K562 (cell line): ENCODE data around the gene PPFIA1. TPM values are rescaled to one million over a fixed set of nuclear protein-coding genes. Genes with fewer than 3 reads are reported as not detected.

Experiments used
- ATAC-seq: fragments of 200-7000 bp; cut with Tn5 transposase; 3 replicates; pipeline ENCODE4 v1.9.1; 2020; ENCODE audit warnings: moderate library complexity
- BruUV-seq: library from RNA; stranded (reverse); fragments of 400-500 nt; replicated peaks from 2 replicates; lab custom pipeline; 2021; lab: Mats Ljungman, UMichigan
- CTCF ChIA-PET: fragments of 300-600 bp; formaldehyde crosslinking; extraction: SDS; loops from one replicate; lab custom pipeline; 2021; ENCODE audit warnings: low intra/inter-chr PET ratio; lab: Yijun Ruan, JAX
- POLR2A ChIA-PET: fragments of 300-600, 350-650 bp; sonication (Branson Sonifier 250); formaldehyde crosslinking; extraction: SDS; loops from one replicate; lab custom pipeline; 2021; ENCODE audit warnings: antibody characterized with exemption, inconsistent platforms; lab: Yijun Ruan, JAX
- DNase-seq, 4 experiments: peaks; one replicate each; pipeline versions ENCODE4 v3.0.0 to v3.0.0-alpha.2; 2011 to 2018; ENCODE audit warnings: low spot score in 3 of 4, mixed read lengths in 3 of 4; ENCODE audit errors: extremely low read depth in 1 of 4
- FAIRE-seq: peaks from 2 replicates; lab custom pipeline; 2011; peaks lifted over from hg19 to GRCh38; lab: Jason Lieb, UNC
- H2AFZ ChIP-seq: 2 replicates; pipeline ENCODE4 v1.6.0; 2011; ENCODE audit warnings: low read depth, low read length, control low read depth, inconsistent platforms
- H3K27ac ChIP-seq: fragments of 200-600 bp; 3 replicates; pipeline ENCODE4 v1.8.0; 2011; ENCODE audit warnings: low read depth, mild to moderate bottlenecking, control low read depth, inconsistent platforms, low read length, moderate library complexity, mixed read lengths; ENCODE audit errors: extremely low read depth
- H3K27me3 ChIP-seq, 2 experiments: fragments of 300-600 bp in 1 of 2; 2 replicates in 1 of 2; 3 replicates in 1 of 2; pipeline versions ENCODE4 v1.6.0 to v1.8.0; 2011; ENCODE audit warnings: inconsistent platforms in 2 of 2, low read length in 2 of 2, mild to moderate bottlenecking in 1 of 2, mixed read lengths in 1 of 2, moderate library complexity in 1 of 2; ENCODE audit not compliant: control insufficient read depth in 2 of 2, insufficient read depth in 2 of 2
- H3K36me3 ChIP-seq: fragments of 300-600 bp; 3 replicates; pipeline ENCODE4 v1.8.0; 2011; ENCODE audit warnings: mild to moderate bottlenecking, low read length, inconsistent platforms; ENCODE audit not compliant: control insufficient read depth, insufficient read depth
- H3K4me1 ChIP-seq, 2 experiments: fragments of 200-600 bp in 1 of 2; replicated peaks in 1 of 2; 2 replicates in 1 of 2; 3 replicates in 1 of 2; pipeline versions ENCODE4 v1.5.1 to v1.8.0; 2011; ENCODE audit warnings: inconsistent platforms in 2 of 2, low read length in 2 of 2, mild to moderate bottlenecking in 1 of 2, mixed read lengths in 1 of 2, moderate library complexity in 1 of 2; ENCODE audit not compliant: control insufficient read depth in 2 of 2, insufficient read depth in 2 of 2
- H3K4me2 ChIP-seq: 2 replicates; pipeline ENCODE4 v1.6.1; 2011; ENCODE audit warnings: low read length, control low read depth, inconsistent platforms, mixed read lengths; ENCODE audit not compliant: insufficient read depth
- H3K4me3 ChIP-seq: fragments of 200-600 bp; sonication (generic), shearing (Covaris generic); 2 replicates; pipeline ENCODE4 v1.5.1; 2016; ENCODE audit warnings: control low read depth, inconsistent platforms
- H3K79me2 ChIP-seq: fragments of 200-600 bp; 3 replicates; pipeline ENCODE4 v1.8.0; 2011; ENCODE audit warnings: low read length, inconsistent platforms; ENCODE audit not compliant: control insufficient read depth, insufficient read depth
- H3K9ac ChIP-seq, 2 experiments: 2 replicates each; pipeline versions ENCODE4 v1.6.0 to v1.6.1; 2011; ENCODE audit warnings: low read depth in 2 of 2, low read length in 2 of 2, control low read depth in 1 of 2, inconsistent platforms in 1 of 2, mild to moderate bottlenecking in 1 of 2, mixed read lengths in 1 of 2; ENCODE audit not compliant: insufficient read depth in 1 of 2
- H3K9me1 ChIP-seq: one replicate; pipeline ENCODE4 v1.6.0; 2011; ENCODE audit warnings: inconsistent platforms, mild to moderate bottlenecking, low read length, moderate library complexity; ENCODE audit not compliant: control insufficient read depth, insufficient read depth
- H3K9me3 ChIP-seq: replicated peaks from 2 replicates; pipeline ENCODE4 v1.5.1; 2011; ENCODE audit warnings: low read depth, low read length, inconsistent platforms; ENCODE audit not compliant: control insufficient read depth, insufficient read depth
- H4K20me1 ChIP-seq: replicated peaks from 2 replicates; pipeline ENCODE4 v1.6.1; 2011; ENCODE audit warnings: low read length, inconsistent platforms, mixed read lengths; ENCODE audit not compliant: control insufficient read depth, insufficient read depth
- FOS ChIP-seq: IDR thresholded peaks from 3 replicates; pipeline ENCODE4 v1.6.1; 2011; ENCODE audit not compliant: insufficient read length; ENCODE audit errors: extremely low read depth
- KLF13 ChIP-seq: fragments of 450-650 bp; IDR thresholded peaks from 2 replicates; pipeline ENCODE4 v1.6.1; 2016; ENCODE audit warnings: missing genetic modification characterization, low read depth, mild to moderate bottlenecking, missing compliant biosample characterization, moderate library complexity, borderline replicate concordance
- MAFK ChIP-seq: IDR thresholded peaks from 2 replicates; pipeline ENCODE4 v1.6.1; 2011; ENCODE audit warnings: low read length, improper control_type of control experiment
- TAF9B ChIP-seq: fragments of 450-650 bp; IDR thresholded peaks from 2 replicates; pipeline ENCODE4 v1.6.1; 2018; ENCODE audit warnings: mild to moderate bottlenecking; ENCODE audit not compliant: partially characterized antibody
- YBX1 ChIP-seq: fragments of 450-650 bp; IDR thresholded peaks from 2 replicates; pipeline ENCODE4 v1.7.1; 2016; ENCODE audit warnings: mild to moderate bottlenecking
- ZNF133 ChIP-seq: fragments of 250-450 bp; sonication (Bioruptor Pico); IDR thresholded peaks from 2 replicates; pipeline ENCODE4 v1.4.0; 2020; ENCODE audit warnings: mild to moderate bottlenecking
- ZNF644 ChIP-seq: fragments of 200-800 bp; sonication (Bioruptor generic); IDR thresholded peaks from 2 replicates; pipeline ENCODE4 v1.6.1; 2016; ENCODE audit warnings: low read depth, missing genetic modification characterization, missing compliant biosample characterization
- ZNF699 ChIP-seq: fragments of 250-450 bp; sonication (Bioruptor Pico); IDR thresholded peaks from 2 replicates; pipeline ENCODE4 v1.8.0; 2021; ENCODE audit warnings: mild to moderate bottlenecking, moderate library complexity; ENCODE audit not compliant: insufficient replicate concordance
- ZNF79 ChIP-seq: fragments of 250-450 bp; sonication (Bioruptor Pico); IDR thresholded peaks from 2 replicates; pipeline ENCODE4 v1.4.0; 2020; ENCODE audit warnings: low read depth, mild to moderate bottlenecking, moderate library complexity
- WGBS: fragments of 100-300 bp; shearing (Covaris generic); methylation state at CpG from one replicate; pipeline ENCODE4 v1.1.6; 2016; ENCODE audit warnings: low coverage, mixed read lengths; ENCODE audit not compliant: insufficient coverage; ENCODE audit errors: missing lambda C conversion rate; 5-methylcytosine and 5-hydroxymethylcytosine counted together
- in situ Hi-C: fragments of 300-500 bp; cut with MboI; formaldehyde crosslinking; loops from 4 replicates; pipeline ENCODE4 v1.15.0; 2018; ENCODE audit warnings: inconsistent platforms, mixed read lengths
- intact Hi-C: fragments of 100-400 bp; cut with micrococcal nuclease; formaldehyde crosslinking; loops from 2 replicates; pipeline ENCODE4 v1.14.2; 2022
- polyA plus RNA-seq, 8 experiments: library from polyadenylated mRNA; depleted of rRNA in 4 of 8; stranded (reverse) in 5 of 8; unstranded in 3 of 8; fragments of >200 nt; fragmentation: Nextera tagmentation in 2 of 8; fragmentation: Illumina TruSeq in 1 of 8; extraction: Ambion mirVana in 2 of 8; extraction: Trizol in 1 of 8; gene quantifications; 2 replicates each; pipeline versions ENCODE4 v1.2.1 to v1.2.3, GENCODE V29; 2011 to 2014; ENCODE audit warnings: inconsistent platforms in 1 of 8, missing spikeins in 1 of 8
- total RNA-seq, 7 experiments: library from RNA; depleted of rRNA in 6 of 7; stranded (reverse); fragments of >200 nt in 6 of 7; fragmentation: Illumina TruSeq in 2 of 7; extraction: Trizol in 2 of 7; gene quantifications; 2 replicates each; pipeline versions ENCODE4 v1.2.1 to v1.2.3, GENCODE V29; 2011 to 2021; ENCODE audit warnings: low replicate concordance in 1 of 7
- TF ChIP-seq, protein P1 (sequence below): fragments of 450-650 bp; IDR thresholded peaks from 2 replicates; pipeline ENCODE4 v1.6.1; 2016; ENCODE audit warnings: missing biosample characterization, missing genetic modification characterization
- TF ChIP-seq, protein P2 (sequence below), 2 experiments: fragments of 450-650 bp in 1 of 2; sonication (generic) in 1 of 2; formaldehyde crosslinking in 1 of 2; IDR thresholded peaks in 1 of 2; conservative IDR thresholded peaks in 1 of 2; 2 replicates each; pipeline versions ENCODE4 v1.6.1 to v1.8.1; 2016 to 2023; ENCODE audit warnings: mild to moderate bottlenecking in 2 of 2, moderate library complexity in 2 of 2, inconsistent platforms in 1 of 2, missing genetic modification reagents in 1 of 2

Gene PPFIA1
- total and polyA plus RNA-seq, 9 of the 15 experiments (the other 6 are each of a cell fraction or from before 2014, with no cell fraction given), result 9.9 to 41.5 (median 28.5) TPM

DNA sequence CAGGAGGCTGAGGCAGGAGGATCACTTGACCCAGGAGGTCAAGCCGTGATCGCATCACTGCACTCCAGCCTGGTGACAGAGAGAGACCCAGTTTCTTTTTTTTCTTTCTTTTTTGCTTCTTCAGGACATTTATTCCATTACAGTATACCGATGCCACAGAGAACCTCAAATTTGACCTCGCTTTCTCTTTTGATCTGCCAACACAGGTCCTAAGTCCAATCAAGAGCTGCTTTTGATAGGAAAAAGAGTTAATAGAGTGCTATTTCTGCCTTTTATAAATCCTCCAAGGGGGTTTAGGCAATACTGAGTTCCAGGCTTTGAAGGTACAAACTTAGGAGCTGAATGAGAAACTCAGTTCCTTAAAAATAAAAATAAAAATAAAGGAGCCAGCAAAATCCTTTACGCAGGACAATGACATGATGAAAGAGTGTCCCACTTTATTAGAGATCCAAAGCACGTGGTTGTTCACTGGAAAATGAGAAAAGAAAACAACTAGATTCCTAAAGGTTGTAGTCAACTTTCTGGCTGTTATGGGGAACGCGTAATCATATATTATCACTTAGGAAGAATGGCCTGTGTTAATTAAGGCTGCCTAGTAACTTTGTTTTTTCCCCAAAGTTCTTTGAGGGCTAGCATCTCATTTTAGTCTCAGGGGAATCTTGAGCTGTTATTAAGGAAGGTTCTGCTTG lies 40.2 kb upstream of the PPFIA1 start:
- FAIRE-seq, result no peak
- Histone ChIP-seq H3K36me3 (no peaks in the 10 kb centered on the region), H3K79me2 (no peaks in the 10 kb centered on the region), H3K4me1 (peaks cover 4 to 7% of the 10 kb centered on the region in 2 experiments; a peak in 3 of 5 replicates)
- POLR2A ChIA-PET, result interaction anchor here (0.6 kb wide), 1 partner anchor 16 kb away, joined by 3 read pairs; no protein-coding TSS in a partner anchor
- TF ChIP-seq YBX1 (no peak), ZNF133 (no peak), TAF9B (no peak), ZNF699 (no peak), MAFK (no peak), KLF13 (no peak), FOS (no peak), ZNF79 (CRISPR knock-in tag) (no peak), ZNF644 (tag) (no peak)
- TF ChIP-seq, protein P1, sequence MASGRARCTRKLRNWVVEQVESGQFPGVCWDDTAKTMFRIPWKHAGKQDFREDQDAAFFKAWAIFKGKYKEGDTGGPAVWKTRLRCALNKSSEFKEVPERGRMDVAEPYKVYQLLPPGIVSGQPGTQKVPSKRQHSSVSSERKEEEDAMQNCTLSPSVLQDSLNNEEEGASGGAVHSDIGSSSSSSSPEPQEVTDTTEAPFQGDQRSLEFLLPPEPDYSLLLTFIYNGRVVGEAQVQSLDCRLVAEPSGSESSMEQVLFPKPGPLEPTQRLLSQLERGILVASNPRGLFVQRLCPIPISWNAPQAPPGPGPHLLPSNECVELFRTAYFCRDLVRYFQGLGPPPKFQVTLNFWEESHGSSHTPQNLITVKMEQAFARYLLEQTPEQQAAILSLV (tag), result no peak
- TF ChIP-seq, protein P2, sequence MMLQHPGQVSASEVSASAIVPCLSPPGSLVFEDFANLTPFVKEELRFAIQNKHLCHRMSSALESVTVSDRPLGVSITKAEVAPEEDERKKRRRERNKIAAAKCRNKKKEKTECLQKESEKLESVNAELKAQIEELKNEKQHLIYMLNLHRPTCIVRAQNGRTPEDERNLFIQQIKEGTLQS (IDR thresholded peaks at IDR 0.05), result no peak
- TF ChIP-seq, protein P2 (CRISPR knock-in tag; conservative IDR thresholded peaks at IDR 0.05), result no peak
- TF ChIP-seq, all 486 proteins: peak for 0
- intact Hi-C loops, result no loop called here
- H3K4me3 ChIP-seq, result no peak overlapping the region
- no peak for DNase-seq
- H3K9me3 ChIP-seq, result no peaks in the 10 kb centered on the region
- H3K9ac ChIP-seq, result no peak overlapping the region
- CTCF ChIA-PET, result no interaction called here
- BruUV-seq, result no TSS peak
- ATAC-seq, result no peak
- H3K4me2 ChIP-seq, result no peak overlapping the region
- H4K20me1 ChIP-seq, result 0 out of 2 replicates have a peak, but pooled peaks cover 6% of the 10 kb centered on the region
- H3K27me3 ChIP-seq, result peaks cover 0 to 5% of the 10 kb centered on the region in 2 experiments; a peak in 2 of 5 replicates
- no peak overlapping the region for H3K27ac ChIP-seq
- H3K9me1 ChIP-seq, result no peaks in the 10 kb centered on the region
- in situ Hi-C loops, result no loop called here
- 71% methylated on average over 6 of the region's 8 CpGs for WGBS
- H2AFZ ChIP-seq, result no peak overlapping the region
